Fibroblast of lung (primary cell): ENCODE data around the gene ANO6. TPM values are rescaled to one million over a fixed set of nuclear protein-coding genes. Genes with fewer than 3 reads are reported as not detected.
A peak's percentile ranks its signal among the peaks of the same experiment; 100 is the strongest.

Experiments used
- DNase-seq, 2 donors: peaks; one replicate each; pipeline versions ENCODE4 v3.0.0 to v3.0.0-alpha.2; 2010; ENCODE audit warnings: low read depth in 2 of 2
- H2AFZ ChIP-seq: 2 replicates; pipeline ENCODE4 v1.5.1; 2012; ENCODE audit warnings: low read length, control low read depth, inconsistent platforms
- H3K27ac ChIP-seq: 2 replicates; pipeline ENCODE4 v1.5.1; 2011; ENCODE audit warnings: low read length, control low read depth; ENCODE audit not compliant: insufficient read depth
- H3K27me3 ChIP-seq: 2 replicates; pipeline ENCODE4 v1.5.1; 2011; ENCODE audit warnings: mild to moderate bottlenecking, low read length; ENCODE audit not compliant: control insufficient read depth, insufficient read depth
- H3K36me3 ChIP-seq: 2 replicates; pipeline ENCODE4 v1.5.1; 2011; ENCODE audit warnings: low read length; ENCODE audit not compliant: control insufficient read depth, insufficient read depth
- H3K4me1 ChIP-seq: 2 replicates; pipeline ENCODE4 v1.5.1; 2011; ENCODE audit warnings: low read length; ENCODE audit not compliant: control insufficient read depth, insufficient read depth; ENCODE audit errors: extremely low read depth
- H3K4me2 ChIP-seq: 2 replicates; pipeline ENCODE4 v1.5.1; 2011; ENCODE audit warnings: low read length, control low read depth; ENCODE audit not compliant: insufficient read depth; ENCODE audit errors: extremely low read depth
- H3K4me3 ChIP-seq, 4 experiments: fragments of 200-600 bp in 1 of 4; sonication (generic) in 1 of 4; replicated peaks in 1 of 4; 2 replicates each; pipeline ENCODE4 v1.5.1; 2011 to 2016; ENCODE audit warnings: low read length in 4 of 4, low read depth in 3 of 4, mild to moderate bottlenecking in 3 of 4, control low read depth in 2 of 4, inconsistent platforms in 1 of 4, mixed read lengths in 1 of 4; ENCODE audit not compliant: insufficient read depth in 1 of 4; ENCODE audit errors: control extremely low read depth in 1 of 4
- H3K79me2 ChIP-seq: 2 replicates; pipeline ENCODE4 v1.5.1; 2012; ENCODE audit warnings: mild to moderate bottlenecking, low read length, inconsistent platforms; ENCODE audit not compliant: control insufficient read depth, insufficient read depth
- H3K9ac ChIP-seq: 2 replicates; pipeline ENCODE4 v1.5.1; 2011; ENCODE audit warnings: mild to moderate bottlenecking, low read length, control low read depth; ENCODE audit not compliant: insufficient read depth
- H3K9me3 ChIP-seq: 2 replicates; pipeline ENCODE4 v1.5.1; 2012; ENCODE audit warnings: low read depth, low read length; ENCODE audit not compliant: control insufficient read depth, insufficient read depth
- H4K20me1 ChIP-seq: 2 replicates; pipeline ENCODE4 v1.5.1; 2011; ENCODE audit warnings: low read length; ENCODE audit not compliant: control insufficient read depth, insufficient read depth; ENCODE audit errors: extremely low read depth
- CTCF ChIP-seq, 2 donors: IDR thresholded peaks in 1 of 2; conservative IDR thresholded peaks in 1 of 2; 1 replicate in 1 of 2; 2 replicates in 1 of 2; pipeline ENCODE4 v1.5.1; 2011 to 2012; ENCODE audit warnings: low read length in 2 of 2, control low read depth in 1 of 2, inconsistent platforms in 1 of 2, low read depth in 1 of 2, mild to moderate bottlenecking in 1 of 2
- EZH2 ChIP-seq: IDR thresholded peaks from 2 replicates; pipeline ENCODE4 v1.5.1; 2012; ENCODE audit warnings: low read length, control low read depth, mild to moderate bottlenecking; ENCODE audit errors: missing control alignments
- polyA plus RNA-seq, 2 donors: library from polyadenylated mRNA; depleted of rRNA in 1 of 2; stranded (reverse) in 1 of 2; unstranded in 1 of 2; fragments of >200 nt; gene quantifications; 2 replicates each; pipeline ENCODE4 v1.2.1, GENCODE V29; 2011 to 2012; ENCODE audit warnings: missing spikeins in 1 of 2
- total RNA-seq: library from RNA; depleted of rRNA; stranded (reverse); fragments of >200 nt; gene quantifications from 2 replicates; pipeline ENCODE4 v1.2.1, GENCODE V29; 2014

Gene ANO6
- total and polyA plus RNA-seq, 2 donors (not counting 1 experiment from before 2014, with no cell fraction given): 59.1 to 69.1 TPM

DNA sequence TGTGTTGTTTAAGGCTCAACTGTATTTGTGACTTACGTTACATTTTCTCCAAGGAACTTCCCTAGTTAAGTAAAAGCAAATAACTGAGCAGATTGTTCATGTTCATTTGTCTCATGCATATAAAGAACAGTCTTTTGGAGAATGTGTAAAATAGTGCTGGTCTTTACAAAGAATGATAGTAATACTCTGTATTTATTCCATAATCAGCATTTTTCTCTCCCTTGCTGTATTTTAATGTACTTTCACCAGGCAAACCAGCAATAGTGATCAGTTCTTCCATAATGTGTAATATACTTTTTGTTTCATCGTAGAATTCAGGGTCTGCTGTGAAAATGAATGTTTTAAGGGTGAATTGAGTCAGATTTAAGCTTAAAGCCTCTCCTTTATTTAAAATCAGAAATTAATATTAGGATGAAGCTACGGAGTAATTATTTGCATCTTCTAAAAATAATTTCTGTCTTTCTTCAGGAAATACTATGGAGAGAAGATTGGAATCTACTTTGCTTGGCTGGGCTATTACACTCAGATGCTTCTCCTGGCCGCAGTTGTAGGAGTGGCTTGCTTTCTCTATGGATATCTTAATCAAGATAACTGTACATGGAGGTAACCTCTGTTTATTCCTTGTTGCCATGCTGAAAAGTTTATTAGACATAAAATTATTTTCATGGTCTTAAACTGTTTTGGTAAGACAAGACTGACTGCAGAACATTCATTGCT is 141.1 kb downstream of the ANO6 start:
- Histone ChIP-seq H3K27me3 (no peaks in the 10 kb centered on the region), H3K4me3 (no peak overlapping the region), H4K20me1 (no peaks in the 10 kb centered on the region), H3K4me1 (no peaks in the 10 kb centered on the region), H2AFZ (no peak overlapping the region), H3K27ac (no peak overlapping the region), H3K9ac (no peak overlapping the region), H3K36me3 (no peaks in the 10 kb centered on the region), H3K4me2 (no peak overlapping the region), H3K9me3 (no peaks in the 10 kb centered on the region), H3K79me2 (no peaks in the 10 kb centered on the region)
- no peak for TF ChIP-seq EZH2
- no peak for TF ChIP-seq CTCF (conservative IDR thresholded peaks at IDR 0.05 in 1 of 2, IDR thresholded peaks at IDR 0.05 in 1 of 2; ENCODE audit: low read depth in 1 of 2, low read length in 2 of 2)
- no peak for DNase-seq

- Histone ChIP-seq H3K9me3 (no peaks in the 10 kb centered on the region), H4K20me1 (no peaks in the 10 kb centered on the region), H3K4me3 (no peak overlapping the region), H3K27ac (no peak overlapping the region), H3K4me2 (no peak overlapping the region), H3K27me3 (no peaks in the 10 kb centered on the region), H3K4me1 (no peaks in the 10 kb centered on the region), H2AFZ (no peak overlapping the region), H3K79me2 (no peaks in the 10 kb centered on the region), H3K36me3 (no peaks in the 10 kb centered on the region), H3K9ac (no peak overlapping the region)
- TF ChIP-seq EZH2: no peak
- TF ChIP-seq CTCF (conservative IDR thresholded peaks at IDR 0.05 in 1 of 2, IDR thresholded peaks at IDR 0.05 in 1 of 2; ENCODE audit: low read depth in 1 of 2, low read length in 2 of 2): no peak
- peak in 1 of 2 donors; percentile 57 for DNase-seq
Measured at GRCh38 chr12:45357539-45358417, 141.9 kb downstream of the ANO6 start.

GRCh38 chr12:45362291-45362690 is 146.4 kb downstream of the ANO6 start:
- no peak overlapping the region for H3K4me2 ChIP-seq
- no peak overlapping the region for H3K9ac ChIP-seq
- no peaks in the 10 kb centered on the region for H3K27me3 ChIP-seq
- no peak for TF ChIP-seq CTCF (conservative IDR thresholded peaks at IDR 0.05 in 1 of 2, IDR thresholded peaks at IDR 0.05 in 1 of 2; ENCODE audit: low read depth in 1 of 2, low read length in 2 of 2)
- TF ChIP-seq EZH2: no peak
- no peak overlapping the region for H2AFZ ChIP-seq
- no peak overlapping the region for H3K27ac ChIP-seq
- no peaks in the 10 kb centered on the region for H3K9me3 ChIP-seq
- H3K36me3 ChIP-seq: no peaks in the 10 kb centered on the region
- H4K20me1 ChIP-seq: no peaks in the 10 kb centered on the region
- no peaks in the 10 kb centered on the region for H3K79me2 ChIP-seq
- DNase-seq: no peak
- H3K4me3 ChIP-seq: no peak overlapping the region
- no peaks in the 10 kb centered on the region for H3K4me1 ChIP-seq
